H1 (cell line): ENCODE data around the gene LTBP1. TPM values are rescaled to one million over a fixed set of nuclear protein-coding genes. Genes with fewer than 3 reads are reported as not detected.

Experiments used
- ZNF274 ChIP-seq: IDR thresholded peaks from 2 replicates; pipeline ENCODE4 v1.7.0; 2012; ENCODE audit warnings: low read length, borderline replicate concordance; ENCODE audit errors: extremely low read depth
- polyA plus RNA-seq, 7 experiments: library from polyadenylated mRNA; depleted of rRNA in 3 of 7; stranded (reverse) in 5 of 7; unstranded in 2 of 7; fragments of >200 nt in 5 of 7; fragments of 200-250 nt in 2 of 7; gene quantifications; 1 replicate in 5 of 7; 2 replicates in 1 of 7; 4 replicates in 1 of 7; pipeline versions ENCODE4 v1.2.1 to v1.2.3, GENCODE V29; 2011 to 2013; ENCODE audit warnings: missing spikeins in 2 of 7, mixed read lengths in 2 of 7
- total RNA-seq: library from RNA; stranded (reverse); fragmentation: NEBNext Ultra II Directional; extraction: Animal tissue kit (Norgen Biotek cat#: 25700); gene quantifications from 2 replicates; pipeline ENCODE4 v1.2.1, GENCODE V29; 2021

LTBP1 gene
- total and polyA plus RNA-seq, 2 of the 8 experiments (the other 6 are each of a cell fraction or from before 2014, with no cell fraction given): 15.4 to 24.7 TPM

- no peak for TF ChIP-seq ZNF274
These were observed 275.6 kb downstream of the LTBP1 start (continued) for GRCh38 chr2:33222309-33222708.
